SK-N-SH (cell line): Measurements from ENCODE around the gene MASP1.

Source experiments
- FOSL2 ChIP-seq: IDR thresholded peaks from 2 replicates; pipeline ENCODE4 v1.4.0; 2012; ENCODE audit warnings: low read depth, mild to moderate bottlenecking, moderate library complexity, borderline replicate concordance
- POLR2AphosphoS5 ChIP-seq: IDR thresholded peaks from 2 replicates; pipeline ENCODE4 v1.6.1; 2012; ENCODE audit warnings: low read depth, low read length
- SIN3A ChIP-seq: IDR thresholded peaks from 2 replicates; pipeline ENCODE4 v1.6.1; 2012; ENCODE audit warnings: low read depth, mild to moderate bottlenecking, low read length, moderate library complexity, borderline replicate concordance
- SMC3 ChIP-seq: IDR thresholded peaks from 2 replicates; pipeline ENCODE4 v1.6.1; 2012; ENCODE audit warnings: low read depth, low read length, improper control_type of control experiment
- TF ChIP-seq, protein P1 (sequence below): fragments of 200-600 bp; sonication (generic); IDR thresholded peaks from 2 replicates; pipeline ENCODE4 v1.6.1; 2017; ENCODE audit warnings: antibody characterized with exemption, mild to moderate bottlenecking, moderate library complexity

- TF ChIP-seq, protein P1, sequence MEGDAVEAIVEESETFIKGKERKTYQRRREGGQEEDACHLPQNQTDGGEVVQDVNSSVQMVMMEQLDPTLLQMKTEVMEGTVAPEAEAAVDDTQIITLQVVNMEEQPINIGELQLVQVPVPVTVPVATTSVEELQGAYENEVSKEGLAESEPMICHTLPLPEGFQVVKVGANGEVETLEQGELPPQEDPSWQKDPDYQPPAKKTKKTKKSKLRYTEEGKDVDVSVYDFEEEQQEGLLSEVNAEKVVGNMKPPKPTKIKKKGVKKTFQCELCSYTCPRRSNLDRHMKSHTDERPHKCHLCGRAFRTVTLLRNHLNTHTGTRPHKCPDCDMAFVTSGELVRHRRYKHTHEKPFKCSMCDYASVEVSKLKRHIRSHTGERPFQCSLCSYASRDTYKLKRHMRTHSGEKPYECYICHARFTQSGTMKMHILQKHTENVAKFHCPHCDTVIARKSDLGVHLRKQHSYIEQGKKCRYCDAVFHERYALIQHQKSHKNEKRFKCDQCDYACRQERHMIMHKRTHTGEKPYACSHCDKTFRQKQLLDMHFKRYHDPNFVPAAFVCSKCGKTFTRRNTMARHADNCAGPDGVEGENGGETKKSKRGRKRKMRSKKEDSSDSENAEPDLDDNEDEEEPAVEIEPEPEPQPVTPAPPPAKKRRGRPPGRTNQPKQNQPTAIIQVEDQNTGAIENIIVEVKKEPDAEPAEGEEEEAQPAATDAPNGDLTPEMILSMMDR = no peak
- TF ChIP-seq FOSL2 = no peak
- no peak for TF ChIP-seq SIN3A
- TF ChIP-seq POLR2AphosphoS5 = no peak
- TF ChIP-seq SMC3 = no peak
Measured at GRCh38 chr3:187327845-187328244, 36.3 kb upstream of the MASP1 start.
